Activated T-cell treated with anti-CD3 and anti-CD28 coated beads for 48 hours (primary cell): Measurements from ENCODE around the gene FEZF2.

Experiments used
- DNase-seq: peaks from one replicate; pipeline ENCODE4 v3.0.0-alpha.2; 2020; ENCODE audit warnings: low read depth

The FEZF2 gene

DNA sequence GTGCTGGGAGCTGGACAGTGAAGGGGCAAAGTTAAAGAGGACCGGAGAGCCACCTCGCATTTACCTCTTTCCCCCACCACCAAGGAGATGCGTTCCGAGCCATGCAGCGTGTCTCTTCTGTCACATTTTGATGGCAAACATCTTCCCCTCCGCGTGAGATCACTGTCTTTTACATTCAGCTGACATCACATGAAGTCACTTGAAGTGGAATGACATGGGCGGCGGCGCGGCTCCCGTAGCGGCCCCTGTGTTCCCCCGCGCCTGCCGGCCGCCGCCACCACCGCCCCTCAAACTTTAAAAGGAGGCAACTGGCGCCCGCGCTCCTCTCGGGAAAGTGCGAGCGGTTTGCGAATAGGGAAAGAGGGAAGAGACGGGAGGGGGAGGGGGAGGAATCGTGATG lies at the start of gene FEZF2:
Gene FEZF2 (minus strand): TSS at position 336 of the 400 bp plus-strand sequence. CDS start 682 bp downstream, outside the sequence.
- no peak for DNase-seq

DNA sequence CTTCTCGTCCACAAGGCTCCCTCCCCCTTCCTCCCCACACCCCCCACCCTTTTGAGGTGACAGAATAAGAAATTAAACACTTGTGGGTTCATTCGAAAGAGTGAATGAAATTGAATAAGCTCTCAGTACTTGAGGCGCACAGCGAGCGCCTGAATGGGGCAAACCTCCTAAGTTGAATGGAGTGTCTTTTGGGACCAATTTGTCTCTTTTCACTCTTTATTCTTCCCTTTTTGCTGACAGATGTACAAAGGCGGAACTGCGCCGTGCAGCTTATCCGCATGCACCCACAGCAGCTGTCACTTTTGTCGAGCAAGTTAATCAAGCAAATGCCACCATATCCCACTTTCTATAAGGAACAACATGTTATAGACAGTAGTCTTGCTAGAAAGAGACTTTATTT lies 47.9 kb upstream of the FEZF2 start:
- no peak for DNase-seq

DNA sequence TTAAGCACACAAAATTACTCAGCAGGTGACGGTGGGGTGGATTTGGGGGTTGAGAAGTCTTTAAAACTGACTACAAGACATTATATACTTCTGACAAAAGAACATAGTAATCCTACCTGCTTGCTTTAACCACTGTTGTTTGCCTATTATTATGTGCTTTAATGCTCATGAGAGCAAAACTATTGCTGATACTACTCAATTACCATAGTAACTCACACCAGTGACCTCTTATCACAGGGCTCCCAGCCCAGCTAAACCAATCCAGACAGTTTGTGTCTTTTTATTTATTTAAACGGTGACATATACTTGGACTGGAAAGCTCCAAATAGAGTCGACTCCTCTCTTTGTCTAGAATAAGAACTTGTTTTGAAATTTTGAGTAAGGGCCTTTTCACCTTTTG lies 42.8 kb upstream of the FEZF2 start:
- no peak for DNase-seq

DNA sequence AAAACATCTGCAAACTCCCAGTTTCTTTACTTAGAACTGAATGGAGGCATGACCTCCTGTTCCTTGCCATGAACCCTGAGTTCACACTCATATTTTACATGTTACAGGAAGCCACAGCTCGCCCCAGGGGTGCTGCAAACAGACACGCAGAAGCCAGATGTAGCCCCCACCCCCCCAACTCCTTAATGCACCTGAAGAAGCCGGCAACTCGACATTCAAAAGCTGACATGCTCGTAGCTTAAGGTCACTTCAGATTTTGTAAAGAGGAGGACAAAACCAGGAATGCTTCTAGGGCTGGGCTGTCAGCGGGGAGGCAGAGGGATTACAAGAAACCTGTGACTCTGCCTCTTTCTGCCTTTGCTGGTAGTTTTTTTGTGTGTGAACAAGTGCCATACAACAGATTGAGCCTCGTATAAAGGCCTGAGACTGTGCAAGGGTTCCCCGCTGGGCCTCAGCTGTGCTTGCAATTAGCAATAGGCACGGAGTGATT lies 42.0 kb upstream of the FEZF2 start:
- DNase-seq, result no peak

DNA sequence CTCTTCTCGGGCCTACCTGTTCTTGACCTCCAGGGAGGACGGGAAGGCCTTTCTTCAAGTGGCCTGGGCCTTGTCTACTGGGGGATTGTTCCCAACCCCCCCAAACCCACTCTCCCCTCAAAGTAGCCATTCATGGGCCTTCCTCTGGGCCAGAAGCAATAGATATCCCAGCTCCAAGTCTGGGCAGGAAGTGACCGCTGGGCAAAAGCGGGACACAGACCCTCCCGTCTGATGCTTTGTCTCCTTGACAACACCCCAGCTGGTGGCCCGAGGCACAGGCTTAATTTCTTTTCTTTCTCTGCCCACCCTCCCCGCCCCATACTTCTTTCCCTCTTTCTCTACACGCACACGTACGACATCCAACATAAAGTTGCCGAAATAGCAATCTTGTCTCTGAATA lies 41.4 kb upstream of the FEZF2 start:
- DNase-seq, result no peak

DNA sequence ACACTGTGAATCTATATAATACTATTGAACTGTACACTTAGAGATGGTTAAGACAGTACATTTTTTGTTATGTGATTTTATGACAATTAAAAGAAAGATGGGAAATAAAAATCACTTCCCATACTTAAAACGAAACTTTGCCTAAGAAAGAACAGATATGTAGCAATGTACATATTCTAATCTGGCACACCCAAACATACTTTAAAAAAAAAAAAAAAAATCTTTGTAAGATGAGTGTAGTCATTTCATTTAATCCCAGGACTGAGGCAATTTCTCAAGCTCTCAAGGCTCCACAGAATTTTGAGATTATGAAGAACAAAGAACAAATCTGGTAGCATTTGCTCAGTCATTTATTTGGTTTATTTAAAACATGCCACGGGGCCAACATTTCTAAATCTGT lies 40.3 kb upstream of the FEZF2 start:
- DNase-seq, result no peak

DNA sequence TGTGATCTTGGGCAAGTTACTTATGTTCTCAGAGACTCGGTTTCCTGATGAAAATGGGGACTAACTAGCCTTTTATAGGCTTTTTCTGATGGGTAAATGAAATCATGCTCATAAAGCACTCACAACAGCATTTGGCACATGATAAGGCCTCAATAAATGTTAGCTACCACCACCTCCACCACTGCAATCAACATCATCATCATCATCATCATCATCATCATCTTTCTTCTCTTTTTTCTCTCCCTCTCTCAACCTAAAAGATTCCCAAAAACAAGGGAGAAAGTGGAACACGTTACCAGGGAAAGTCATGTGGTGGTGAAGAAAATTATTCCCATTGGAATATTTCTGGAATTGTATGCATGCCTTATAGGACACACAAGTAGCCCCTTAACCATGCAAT lies 33.6 kb upstream of the FEZF2 start:
- no peak for DNase-seq

DNA sequence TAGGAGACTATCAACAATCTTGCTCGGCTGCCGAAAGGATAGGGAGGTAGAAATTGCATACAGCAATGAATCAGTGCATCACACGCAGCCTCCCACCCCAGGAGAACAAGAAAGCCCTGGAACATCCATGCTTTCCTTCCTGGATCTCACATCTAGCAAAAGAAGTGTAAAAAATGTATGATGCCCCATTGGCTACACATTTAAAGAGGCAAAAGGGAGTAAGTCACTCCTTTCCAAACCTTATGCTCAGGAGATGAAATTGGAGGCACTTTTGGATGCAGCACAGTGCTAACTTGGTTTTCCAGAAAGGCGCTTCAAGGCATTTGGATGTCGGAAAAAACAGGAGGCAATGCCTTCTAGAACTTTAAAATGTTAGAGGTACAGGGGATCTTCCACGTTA lies 32.2 kb upstream of the FEZF2 start:
- no peak for DNase-seq

DNA sequence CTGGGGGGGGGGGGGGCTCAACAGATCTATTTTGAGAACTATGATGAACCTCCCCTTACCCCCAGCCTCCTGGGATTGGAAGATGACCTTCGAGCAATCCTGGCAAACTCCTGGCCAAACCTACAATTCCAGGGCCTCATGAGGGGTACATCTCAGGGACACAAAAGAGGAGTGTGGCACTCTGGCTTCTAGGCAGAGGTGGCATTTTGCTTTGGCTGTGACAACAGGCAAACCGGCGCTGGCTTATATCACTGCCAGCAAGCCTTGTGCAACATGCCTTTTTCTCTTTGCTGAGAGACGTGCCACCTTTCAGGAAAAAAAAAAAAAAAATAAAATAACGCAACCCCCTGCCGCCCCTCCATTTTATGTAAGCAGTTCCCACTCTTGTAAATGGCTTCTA lies 31.8 kb upstream of the FEZF2 start:
- DNase-seq, result no peak

DNA sequence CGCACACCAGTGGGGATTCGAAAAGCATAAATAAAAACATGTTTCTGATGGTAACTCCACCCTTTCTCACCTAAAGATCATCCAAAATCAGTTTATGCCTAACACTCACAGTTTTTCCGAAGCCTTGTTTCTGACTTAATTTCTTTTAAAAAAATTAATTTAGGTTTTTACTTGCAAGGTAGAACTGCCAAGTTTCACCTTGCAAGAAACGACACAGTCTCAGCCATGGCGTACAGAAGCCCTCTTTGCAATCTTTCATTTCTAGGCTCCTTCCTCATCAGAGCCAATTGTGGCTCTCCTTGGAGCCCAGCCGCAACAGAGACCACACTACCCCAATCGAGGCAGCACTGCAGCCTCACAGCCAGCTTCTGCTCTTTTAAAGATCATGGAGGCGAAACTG lies 31.0 kb upstream of the FEZF2 start:
- DNase-seq, result no peak

DNA sequence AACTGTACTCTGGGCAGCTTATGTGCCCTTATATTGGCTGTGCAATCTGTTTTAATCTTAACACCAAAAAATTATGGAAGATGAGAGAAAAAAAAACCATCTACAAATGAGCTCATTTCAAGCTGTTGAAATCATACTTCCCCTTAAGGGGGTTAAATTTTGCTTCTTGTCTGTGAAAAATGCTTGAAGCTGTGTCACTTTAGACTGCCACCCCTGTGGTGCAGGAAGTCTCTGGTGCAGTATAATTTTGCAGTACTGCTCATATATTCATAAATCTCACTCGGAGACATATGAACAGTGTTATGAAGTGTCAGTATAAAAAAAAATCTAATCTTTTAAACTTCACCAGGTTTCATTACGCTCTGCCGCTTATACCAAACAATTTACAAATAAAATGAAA lies 30.4 kb upstream of the FEZF2 start:
- no peak for DNase-seq

DNA sequence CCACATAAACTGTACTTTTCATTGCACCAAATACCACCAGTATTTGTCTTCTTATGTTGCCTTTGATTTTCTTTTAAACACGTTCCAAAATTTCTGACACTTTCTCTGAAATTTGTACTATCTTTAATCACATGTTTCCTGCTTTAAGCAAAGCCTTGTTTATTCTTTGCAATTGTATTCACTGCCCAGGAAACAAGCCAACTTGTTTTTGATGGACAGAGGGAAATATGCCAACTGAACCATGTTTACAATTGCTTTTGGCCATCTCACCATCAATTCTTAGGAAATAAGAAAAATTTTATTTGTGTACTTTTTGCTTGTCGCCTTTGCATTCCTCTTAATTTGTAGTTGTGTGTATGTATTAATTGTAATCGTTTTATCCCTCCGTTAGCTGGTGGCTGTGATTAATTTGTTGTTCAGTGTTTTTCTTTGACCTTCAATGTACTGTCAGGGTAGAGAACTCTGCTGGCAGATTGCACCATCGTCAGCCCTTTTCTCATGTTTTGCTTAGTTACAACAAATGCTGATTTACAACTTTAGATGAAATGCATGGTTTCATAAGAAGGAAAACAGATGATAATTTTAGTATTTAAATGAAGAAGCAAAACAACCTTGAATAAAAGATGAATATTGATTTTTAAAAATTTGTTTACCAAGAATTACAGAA lies 19.4 kb upstream of the FEZF2 start:
- no peak for DNase-seq

DNA sequence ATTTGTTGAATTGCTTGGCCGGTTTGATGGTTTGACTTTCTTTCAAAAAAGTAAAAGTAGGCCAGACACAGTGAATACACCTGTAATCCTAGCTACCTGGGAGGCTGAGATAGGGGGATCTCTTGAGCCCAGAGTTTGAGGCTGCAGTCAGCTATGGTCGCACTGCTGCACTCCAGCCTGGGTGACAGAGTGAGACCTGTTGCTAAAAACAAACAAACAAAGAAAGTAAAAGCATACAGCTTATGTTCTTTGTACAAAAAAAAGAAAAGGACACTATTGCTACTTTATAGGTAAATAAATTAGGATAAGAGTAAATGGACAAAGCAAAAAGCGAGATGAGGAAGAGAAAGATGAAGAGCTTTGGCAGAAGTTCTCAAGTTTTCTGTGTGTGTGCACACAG lies 13.9 kb upstream of the FEZF2 start:
- no peak for DNase-seq

DNA sequence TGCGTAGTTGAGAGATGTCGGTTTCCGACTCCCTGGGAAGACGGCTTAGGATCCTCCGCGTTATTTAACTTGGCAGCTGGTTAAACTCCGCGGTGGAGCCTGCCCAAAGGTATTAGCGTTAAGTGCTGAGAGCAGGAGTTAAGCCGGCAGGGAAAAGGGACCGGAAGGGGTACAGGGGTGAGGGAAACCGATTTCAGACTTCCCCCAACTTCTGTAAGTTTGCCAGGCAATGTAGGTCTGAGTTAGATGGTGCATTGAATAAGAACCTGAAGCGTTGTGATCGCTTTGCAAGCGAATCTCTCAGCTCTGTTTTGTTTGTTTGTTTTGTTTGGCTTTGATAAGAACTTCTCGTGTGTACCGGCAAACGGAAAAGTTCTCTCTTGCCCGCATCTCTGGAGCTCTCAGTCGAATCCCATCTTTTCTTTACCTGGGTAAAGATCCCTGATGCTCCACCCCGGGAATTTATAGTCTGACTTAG lies 6.0 kb upstream of the FEZF2 start:
- DNase-seq, result no peak

DNA sequence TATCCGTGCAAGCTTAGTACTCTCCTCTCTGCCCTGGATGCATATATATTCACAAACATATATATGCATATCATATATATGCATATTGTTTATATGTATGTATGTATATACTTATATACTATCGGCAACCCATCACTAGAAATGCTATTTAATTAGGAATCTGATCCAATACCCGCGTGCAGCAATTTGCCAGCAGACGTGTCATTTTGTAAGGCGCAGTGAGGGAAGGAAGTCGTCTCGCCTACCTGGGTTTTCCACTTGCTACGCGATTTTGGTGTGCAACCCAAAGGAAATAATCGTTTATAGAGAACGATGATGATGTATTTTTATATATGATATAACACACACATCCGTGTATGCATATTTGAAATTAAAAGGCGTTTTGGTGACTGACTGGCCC lies 5.6 kb upstream of the FEZF2 start:
- no peak for DNase-seq

DNA sequence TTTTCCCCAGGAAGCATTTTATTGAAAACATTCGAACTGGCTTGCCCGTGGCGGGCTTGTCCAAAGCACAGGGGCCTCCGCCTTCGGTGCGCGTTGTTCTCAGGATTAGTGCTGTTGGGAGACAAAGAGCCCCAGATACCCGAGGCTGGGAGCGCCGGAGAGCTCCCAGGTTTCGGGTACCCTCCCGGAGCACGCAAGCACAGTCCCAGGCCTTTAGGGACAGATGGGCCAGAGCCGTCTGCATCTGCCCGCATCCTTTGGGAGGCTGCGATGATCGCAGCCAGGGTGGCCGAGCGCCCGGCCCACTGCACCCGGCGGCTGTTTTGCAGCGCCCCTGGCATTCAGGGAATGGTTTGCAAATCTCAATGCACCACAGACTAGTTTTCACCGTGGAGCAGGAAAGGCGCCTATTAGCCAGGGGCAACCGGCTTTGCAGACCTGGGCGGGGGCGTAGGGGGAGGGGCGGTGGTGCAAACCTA lies 5.0 kb upstream of the FEZF2 start:
- DNase-seq, result no peak

DNA sequence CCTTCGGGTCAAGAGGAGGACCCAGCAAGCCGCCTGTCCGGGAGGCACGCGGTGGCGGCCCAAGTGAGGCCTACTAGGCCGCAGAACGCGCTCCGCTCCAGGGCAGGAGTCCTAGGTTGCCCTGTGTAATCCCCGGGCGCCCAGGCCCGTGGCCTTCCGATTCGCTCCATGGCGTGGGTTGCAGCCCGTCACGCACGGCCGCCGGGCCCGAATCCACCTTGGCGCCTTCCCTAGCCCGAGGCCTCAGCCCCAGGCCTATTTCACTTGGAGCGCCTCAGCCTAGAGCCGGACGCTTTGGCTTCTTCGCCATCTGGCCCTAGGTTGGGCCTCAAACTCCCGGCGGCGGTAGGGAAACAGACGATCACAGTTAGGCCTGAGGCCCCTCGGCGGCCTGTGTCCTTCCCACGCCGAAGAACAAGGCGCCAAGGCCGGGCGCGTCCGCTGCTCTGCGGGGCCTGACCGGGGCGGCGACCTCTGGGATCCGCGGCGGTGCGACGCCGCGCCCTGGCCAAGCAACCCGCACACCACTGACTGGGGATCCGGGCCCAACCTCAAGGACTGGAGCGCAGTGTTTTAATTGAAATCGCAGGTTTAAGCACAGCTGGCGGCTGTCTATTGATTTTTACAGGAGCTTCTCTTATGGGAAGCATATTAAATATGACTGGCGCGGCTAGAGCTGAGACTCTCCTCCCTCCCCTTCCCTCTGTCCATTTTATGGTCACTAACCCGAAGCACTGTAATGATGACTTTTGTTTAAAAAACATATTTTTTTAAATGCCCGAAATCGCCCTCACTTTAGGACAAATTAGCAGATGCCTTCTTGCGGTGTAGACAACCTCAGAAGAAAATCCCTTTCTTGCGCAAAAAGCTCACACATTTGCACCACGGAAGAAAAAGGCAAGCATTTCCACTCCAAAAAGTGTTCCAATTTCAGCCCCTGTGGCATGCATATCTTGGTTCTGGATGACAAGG lies 3.8 kb upstream of the FEZF2 start:
- DNase-seq, result no peak

DNA sequence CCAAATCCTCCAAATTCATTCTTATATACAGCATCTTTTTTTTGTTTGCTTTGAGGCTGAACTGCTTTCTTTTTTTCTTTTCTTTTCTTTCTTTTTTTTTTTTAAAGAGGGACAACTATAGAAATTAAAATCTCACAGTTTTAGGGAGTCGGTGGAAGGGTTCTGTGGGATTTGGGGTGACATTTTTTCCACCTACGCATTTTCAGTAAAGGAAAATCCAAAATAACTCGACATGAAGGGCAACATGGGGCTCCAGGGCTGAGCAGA lies 3.0 kb upstream of the FEZF2 start:
- no peak for DNase-seq

DNA sequence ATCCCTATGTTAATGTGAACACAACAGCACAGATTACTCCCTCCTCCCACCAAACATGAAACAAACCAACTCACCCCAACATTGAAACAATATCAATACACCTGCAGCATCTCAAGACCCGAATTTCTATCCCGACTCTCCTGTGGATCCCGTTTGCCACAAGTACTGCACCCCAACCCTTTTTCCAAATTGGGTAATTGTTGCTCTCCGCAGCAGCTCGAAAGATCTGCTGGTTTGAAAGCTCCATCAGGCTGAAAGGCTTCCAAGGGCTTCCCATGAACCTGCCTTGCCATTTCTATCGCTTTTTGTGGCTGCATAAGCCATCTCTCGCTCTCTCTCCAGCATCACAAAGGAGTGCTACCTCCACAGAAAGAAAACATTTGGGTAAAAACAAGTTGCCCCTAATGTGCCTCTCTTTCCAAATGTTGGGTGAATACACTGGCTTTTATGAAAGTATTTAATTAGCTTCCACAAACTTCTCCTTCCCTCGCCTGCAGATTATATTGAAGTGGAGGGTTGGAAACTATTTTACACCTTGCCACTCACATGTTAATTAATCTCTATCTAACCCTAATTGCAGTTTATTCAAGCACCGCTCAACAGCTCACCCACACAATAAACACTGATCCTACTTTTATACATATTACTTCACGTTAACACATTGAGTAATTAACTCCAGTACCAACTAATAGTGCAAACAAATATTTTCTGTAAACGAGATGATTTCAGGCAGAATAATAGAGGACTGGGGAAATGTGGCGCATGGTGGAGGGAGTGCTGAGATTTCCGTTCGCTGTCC lies 2.5 kb upstream of the FEZF2 start:
- DNase-seq, result no peak

DNA sequence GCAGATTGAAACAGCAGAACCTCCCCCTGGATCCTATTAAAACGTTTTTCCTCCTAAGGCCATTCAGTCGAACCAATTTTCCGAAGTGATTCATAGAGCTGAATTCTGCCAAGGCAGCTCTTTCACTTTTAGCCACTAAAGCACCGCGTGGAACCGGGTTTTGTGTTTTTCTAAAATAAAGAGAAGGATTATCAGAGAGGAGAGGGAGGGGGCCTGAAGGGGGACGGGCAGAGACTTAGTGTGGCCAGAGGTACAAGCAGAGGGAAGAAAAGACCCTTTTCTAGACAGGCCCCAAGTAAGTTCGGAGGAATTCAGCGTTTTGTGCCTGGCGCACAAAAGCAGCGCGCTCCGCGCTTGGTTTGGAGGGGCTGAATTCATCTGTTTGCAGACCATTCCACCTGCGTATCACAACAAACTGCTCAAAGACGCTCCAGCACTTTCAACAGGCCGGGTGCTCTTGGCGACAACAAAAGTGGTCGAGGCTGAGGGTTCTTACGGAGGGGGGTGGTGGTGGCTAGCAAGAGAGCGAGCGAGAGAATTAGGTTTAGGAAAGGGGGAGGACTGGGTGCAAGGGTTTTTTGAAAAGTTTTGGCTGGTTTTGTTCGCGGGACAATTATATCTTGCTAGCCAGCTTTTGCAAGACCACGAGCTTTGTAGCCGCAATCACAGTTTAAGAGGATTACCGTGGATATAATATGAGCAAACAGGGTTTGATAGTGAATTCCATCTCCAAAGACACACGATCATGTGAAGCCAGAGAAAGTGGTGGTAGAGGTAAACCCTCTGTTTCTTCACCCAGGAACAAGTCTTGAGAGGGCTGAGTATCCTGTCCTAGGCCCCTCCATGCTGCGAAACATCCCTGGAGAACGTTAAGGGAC lies 1.2 kb upstream of the FEZF2 start:
- DNase-seq, result no peak

DNA sequence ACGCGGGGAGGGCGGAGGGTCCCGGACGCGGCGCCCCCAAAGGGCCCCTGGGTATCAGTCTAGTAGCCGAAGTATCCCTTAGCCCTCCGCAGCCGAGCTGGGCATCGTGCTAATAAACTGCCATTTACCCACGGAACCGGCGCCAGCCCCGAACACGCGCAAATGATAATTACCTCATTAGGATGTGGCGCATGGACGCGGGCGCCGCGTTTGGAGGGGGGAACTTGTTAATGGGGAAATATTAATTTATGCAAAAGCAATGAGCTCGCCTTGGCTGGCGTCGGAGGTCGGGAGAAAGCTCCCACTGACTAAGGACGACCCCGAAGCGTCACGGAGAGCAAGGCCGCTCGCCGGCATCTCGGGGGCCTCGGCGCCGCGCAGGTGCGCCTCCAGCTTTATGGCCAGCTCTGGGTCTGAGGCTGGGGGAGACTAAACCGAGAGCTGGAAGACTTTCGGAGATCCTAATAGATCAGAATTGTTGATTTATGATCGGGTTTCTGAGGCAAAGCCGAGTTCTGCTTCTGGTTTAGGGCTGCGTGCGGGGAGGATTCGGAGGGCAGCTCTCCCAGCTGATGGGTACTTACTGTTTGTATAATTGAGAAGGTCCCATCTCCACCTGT lies 474 bp upstream of the FEZF2 start:
- DNase-seq, result no peak
